HG03354 (cell line): ENCODE data around the gene COBL.

Experiments used
- ATAC-seq: cut with Tn5 transposase; IDR thresholded peaks from one replicate; pipeline ENCODE4 v1.9.1; 2021; ENCODE audit warnings: mild to moderate bottlenecking; ENCODE audit not compliant: unreplicated experiment, poor library complexity, severe bottlenecking

COBL gene

DNA sequence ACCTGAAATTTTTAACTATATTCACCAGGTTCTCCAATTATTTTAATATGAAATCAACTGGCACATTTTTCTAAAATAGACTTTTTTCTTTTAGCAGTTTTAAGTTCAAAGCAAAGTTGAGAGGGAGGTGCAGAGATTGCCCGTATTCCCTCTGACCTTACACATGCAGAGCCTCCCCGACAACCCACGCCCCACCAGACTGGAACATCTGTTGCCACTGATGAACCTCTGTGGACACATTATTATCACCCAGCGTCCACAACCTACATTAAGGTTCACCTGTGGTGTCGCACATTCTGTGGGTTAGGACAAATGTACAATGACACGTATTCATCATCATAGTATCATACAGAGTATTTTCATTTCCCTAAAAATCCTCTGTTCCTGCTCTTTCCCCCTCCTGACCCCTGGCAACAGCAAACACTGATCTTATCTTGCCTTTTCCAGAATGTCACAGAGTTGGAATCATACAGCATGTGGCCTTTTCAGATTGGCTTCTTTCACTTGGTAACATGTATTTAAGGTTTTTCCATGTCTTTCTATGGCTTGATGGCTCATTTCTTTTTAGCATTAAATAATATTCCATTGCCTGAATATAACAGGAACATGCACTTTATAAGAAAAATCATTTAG lies 37.1 kb downstream of the COBL start:
- no peak for ATAC-seq

DNA sequence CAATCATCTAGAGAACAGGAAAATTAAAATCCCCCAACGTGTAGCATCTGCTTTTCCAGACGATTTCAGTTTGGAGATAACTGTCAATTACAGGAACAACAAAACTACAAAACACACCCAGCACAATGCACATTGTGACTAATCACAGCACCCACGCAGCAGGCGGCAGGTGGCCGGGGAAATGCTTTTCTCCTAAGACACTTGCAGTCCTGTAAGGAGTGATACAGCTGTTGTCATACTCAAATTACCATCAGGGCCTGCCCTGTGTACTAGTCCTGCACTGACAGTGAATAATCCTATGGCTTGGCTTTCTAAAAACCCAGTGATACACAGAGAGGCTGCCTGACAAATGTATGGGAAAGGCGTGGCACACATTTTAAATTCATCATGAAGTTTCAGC lies 37.8 kb downstream of the COBL start:
- no peak for ATAC-seq

DNA sequence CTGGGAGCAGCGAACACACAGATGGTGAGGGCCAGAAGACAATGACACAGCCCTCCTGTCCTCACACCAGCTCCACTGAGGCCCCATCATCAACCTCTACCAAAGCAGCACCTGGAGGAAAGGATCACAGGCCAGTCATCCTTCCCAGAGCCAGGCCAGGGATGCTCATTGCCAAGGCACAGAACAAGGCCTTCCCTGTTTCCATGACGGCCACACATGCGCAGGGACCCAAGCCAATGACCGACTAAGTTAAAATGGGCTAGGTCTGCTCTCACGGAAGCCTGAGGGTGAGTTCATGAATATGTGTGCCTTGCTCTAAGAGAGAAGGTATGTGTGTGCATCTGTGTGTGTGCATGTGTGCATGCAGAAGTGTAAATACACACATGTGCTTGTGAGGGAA lies 39.6 kb downstream of the COBL start:
- ATAC-seq = no peak

DNA sequence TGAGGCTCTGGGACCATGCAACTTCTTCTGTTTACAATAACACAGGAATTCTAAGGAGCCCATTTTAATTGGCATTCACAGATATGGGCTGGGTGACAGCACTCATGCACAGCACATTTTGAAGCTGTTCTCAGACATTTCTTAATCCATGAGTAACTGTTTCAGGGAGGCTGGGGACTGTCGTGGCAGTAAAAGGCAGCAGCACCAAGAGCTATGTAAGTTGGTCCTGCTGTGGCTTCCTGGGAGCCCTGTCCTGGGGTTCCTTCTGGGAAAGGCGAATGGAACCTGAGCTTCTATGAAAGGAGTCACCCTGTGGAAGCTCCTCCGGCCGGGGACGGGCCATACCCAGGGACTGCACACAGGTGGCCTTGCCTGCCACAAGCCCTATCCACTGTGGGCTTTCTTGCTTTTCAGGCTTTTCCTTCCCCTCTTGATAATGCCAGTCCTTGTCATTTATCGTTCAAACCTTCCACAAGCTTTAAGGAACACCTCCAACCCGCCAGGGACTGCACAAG lies 40.5 kb downstream of the COBL start:
- ATAC-seq = no peak

DNA sequence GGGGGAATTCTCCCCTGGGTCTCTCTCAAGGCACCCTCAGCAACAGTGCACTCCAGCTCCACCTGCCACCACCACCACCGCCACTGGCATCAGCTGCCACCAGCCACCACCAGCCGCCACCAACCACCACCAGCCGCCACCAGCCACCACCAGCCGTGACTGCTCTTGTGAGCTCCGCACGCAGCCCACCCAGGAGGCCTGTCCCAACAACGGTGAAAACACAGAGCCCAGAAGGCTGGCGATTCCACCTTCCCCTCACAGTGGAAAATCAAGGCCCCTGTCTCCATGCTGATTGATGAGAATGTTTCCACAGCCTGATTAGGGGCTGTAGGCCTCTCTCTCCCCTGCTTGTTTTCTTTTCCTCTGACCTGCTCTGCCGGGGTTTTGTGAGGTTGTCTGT lies 41.1 kb downstream of the COBL start:
- no peak for ATAC-seq

DNA sequence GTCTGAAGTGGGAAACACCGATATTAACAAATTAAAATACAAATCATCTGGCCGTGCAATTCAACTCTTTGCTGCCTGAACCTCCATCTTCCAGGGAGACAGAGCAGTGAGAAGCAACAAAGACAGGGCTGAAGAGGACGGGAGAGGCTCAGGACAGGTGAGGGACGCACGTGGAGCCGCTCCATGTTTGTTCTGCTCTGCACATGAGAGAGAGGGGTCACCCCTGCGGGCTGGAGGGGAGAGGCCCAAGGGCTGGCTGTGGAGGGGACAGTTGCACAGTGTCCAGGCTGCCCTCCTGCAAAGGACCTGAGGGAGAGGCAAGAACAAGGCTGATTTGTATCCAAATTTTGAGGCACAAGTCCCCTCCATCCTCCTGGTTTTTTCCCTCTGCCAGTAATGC lies 41.7 kb downstream of the COBL start:
- ATAC-seq = no peak

DNA sequence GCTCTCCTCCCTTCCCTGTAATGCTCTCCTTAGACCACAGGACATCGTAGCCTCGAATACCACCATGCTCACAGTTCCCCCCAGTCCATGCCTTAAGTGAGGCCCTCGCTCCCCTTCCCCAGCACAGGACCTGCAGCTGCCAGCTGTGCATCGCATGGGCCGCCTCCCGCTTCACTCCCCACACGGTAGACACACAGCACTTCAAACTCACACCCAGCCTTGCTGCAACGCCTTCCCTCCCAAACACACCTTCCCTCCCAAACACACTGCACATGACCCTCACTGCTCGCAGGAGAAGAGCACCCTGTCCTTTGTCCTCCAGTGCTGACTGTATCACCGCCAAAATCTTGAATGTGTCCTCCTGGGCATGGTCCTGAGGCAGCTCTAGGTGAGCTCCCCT lies 42.6 kb downstream of the COBL start:
- ATAC-seq = no peak

DNA sequence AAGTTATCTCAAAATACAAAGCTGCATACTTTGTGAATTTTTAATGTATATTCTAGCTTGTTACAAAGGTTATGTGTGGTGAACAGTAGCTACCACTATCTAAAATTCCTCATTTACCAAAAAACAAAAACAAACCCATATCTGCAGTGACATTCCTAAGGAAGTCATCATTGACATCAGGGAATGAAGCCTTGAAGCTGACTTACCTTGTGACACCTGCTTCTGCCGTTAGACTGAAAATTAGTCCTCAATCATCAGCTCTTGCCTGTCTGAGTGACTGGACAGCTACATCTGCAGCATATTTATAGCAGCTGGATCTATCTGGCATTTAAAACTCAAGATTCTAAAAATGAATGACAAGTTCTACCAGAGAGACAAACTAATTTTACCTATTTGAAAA lies 43.2 kb downstream of the COBL start:
- ATAC-seq = no peak

DNA sequence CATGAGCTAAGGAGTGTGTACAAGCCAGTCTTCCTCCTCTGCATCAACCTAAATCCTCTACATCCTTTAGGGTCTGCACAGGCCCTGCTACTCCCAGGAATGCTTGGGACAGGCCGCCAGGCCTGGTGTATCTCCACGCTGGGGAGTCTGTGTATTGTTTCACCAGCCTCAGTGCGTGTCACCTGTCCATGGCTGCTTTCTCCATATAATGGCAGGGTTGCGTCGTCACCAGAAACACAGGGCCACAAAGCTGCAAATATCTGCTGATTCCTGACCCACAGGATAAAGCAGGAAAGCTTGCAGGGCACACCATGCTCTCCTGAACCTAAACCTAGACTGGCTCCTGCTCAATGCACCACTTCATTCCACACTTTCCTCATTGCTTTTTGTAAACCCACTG lies 45.6 kb downstream of the COBL start:
- ATAC-seq = no peak

DNA sequence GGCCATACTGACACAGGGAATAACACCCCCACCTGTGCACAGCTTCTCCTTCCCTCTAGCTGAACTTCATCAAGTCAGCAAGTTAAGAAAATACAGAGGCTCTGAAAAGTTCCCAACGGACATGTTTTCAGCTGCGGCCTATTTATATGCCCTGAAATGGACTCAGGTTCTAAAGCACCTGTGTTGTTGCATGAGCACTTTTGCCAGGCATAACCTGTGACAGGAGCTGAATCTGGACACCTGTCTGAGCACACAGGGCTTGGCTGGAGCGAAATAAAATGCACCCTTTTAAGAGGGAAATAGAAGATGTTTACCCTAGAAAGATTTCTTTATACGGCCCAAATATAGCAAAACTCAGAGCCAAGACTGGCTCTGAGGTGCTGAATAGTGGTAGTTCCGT lies 46.7 kb downstream of the COBL start:
- no peak for ATAC-seq

DNA sequence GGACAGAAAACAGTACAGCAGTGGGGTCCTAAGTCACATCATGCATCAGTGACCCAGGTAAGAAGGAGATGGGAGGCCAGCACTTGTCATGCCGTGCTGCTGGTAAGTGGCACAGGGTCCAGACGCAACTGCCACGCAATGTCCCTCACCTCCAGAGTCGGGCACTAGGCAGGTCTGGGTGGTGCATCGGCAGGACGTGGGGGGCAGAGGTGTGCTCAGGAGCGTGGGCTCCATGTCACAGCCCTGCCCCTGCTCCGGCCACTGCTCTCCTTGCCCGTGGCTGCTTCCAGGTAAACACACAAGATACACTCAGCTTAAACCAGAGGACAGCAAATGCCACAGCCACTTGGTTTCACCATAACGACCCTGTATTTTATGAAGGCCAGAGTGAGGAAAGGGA lies 47.3 kb downstream of the COBL start:
- no peak for ATAC-seq

DNA sequence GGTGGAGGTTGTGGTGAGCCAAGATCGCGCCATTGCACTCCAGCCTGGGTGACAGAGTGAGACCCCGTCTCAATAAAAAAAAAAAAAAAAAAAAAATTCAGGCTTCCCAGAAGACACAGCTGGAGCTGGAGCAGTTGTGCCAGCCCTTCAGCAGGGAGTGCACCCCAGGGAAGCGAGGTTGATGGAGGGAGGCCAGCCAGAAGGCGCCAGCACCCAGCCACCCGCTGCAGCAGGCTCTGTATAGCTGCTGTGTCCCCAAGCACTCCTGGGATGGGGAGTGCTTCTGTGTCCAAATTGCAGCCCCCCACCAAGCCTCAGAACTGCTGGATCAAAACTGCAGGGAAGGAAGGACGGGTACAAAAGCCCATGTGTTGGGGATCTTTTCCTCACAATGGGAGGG lies 47.8 kb downstream of the COBL start:
- no peak for ATAC-seq

DNA sequence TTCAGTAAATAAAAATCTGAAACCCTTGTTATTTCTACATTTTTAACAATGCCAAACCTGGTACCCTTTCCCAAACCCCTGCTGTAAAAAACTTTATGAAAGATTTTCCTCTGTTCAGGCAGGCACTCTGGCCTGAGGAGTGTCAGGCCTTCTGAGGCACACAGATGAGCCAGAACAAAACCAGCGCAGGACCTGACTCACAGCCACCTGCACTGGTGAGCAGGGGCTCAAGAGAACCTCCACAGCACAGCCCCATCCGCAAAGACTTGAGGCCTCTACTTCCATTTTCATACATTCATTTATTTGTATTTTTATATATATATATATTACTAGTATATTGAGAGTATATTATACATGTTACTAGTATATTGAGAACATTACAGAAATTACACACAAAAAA lies 49.4 kb downstream of the COBL start:
- ATAC-seq = no peak

DNA sequence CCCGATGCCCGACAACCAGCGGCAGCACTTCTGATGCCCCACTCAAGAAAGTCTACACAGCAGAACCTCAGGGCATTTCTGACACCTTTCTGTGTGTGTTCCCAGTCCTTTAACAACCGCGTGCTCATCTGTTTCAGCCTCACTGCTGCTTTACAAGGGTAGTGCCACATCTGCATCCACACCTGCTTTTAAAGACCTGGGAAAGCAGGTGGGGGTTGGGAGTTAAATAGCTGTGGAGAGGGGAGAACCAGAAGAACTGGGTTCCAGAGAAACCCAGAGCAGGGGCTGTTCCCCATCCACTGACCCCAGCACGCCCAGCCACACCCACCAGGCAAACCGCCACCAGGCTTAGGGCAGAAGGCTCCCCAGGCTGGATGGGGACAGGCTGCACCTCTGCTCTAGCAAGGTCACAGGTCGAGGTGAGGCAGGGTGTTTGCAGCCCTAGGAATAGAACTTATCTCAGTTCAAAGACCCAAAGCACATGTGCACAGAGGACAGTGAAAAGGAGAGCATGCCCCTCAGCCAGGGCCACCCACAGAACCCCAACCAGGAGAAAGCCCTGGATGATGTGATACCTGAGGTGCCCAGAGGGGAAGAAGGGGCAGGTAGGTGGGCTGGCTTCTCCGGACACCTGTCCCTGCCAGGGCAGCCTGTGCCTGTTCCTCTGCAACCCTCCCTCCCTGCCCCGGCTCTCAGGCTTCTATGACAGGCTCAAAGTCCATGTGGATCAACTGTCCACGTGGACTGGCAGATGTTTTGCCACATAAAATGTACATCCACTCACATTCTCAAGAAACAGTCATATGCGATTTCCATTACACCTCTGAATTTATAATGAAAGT lies 51.3 kb downstream of the COBL start:
- no peak for ATAC-seq

DNA sequence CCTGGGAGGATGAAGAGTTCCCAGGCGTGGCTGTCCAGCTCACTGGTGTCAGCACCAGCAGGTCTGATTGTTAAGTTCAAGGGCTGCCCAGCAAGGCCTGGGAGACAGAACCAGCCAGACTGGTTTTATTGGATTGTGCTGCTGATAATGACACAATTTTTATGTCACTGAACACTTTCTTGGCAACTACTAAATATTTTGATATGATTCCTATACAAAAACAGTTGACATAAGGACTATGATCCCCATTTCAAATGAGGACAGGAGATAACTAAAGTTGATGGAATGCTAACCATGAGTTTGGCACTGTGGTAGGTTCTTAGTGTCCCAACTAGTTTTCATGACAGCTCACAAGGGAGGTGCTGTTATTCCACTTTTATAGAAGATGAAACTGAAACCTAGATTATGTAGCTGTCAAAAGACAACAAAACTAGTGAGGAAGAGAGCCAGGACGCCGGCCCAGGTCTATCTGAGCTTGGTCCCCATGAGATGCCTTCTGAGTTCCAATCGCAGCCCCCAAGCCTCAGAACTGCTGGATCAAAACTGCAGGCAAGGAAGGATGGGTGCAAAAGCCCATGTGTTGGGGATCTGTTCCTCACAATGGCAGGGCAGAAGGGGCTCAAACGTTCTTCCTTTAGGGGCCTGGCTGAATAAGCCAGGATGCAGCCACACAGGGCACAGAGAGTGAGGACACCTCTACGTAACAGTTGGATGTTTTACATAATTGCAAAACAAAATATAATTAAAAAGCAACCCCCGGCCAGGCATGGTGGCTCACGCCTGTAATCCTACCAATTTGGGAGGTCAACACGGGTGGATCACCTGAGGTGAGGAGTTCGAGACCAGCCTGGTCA lies 52.8 kb downstream of the COBL start:
- ATAC-seq = no peak

DNA sequence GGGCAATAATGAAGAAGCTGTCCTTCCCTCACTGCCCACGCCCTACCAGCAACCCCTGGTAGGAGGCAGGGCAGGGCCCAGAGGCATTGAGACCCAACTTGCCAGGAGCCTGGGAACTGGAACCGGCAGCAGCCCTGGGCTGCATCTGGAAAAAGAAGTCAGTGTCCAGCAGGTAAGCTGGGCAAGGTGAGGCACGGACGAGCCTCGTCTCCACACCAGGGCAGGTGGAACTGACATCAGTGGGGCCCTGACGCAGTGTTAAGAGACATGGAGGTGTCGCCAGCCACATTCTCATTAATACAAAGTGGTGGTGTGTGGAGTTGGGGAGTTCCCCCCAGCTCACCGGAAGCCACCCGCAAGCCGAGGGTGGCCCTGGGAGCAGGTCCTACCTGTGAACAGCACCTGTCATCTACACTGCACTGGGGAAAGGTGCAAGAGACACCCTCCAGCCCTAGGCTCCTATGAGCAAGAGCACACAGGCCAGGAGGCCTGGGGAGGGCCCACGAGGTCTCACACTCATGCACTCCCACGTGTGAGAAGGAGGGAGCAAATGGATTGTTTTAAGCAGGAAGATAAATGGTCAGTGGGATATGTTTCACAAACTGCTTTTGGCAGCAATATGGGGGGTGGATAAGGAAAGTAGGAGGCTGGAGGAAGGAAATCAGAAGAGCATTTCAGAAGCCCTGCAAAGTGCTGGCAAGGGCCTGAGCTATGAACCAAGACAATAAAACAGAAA lies 53.6 kb downstream of the COBL start:
- ATAC-seq = no peak

DNA sequence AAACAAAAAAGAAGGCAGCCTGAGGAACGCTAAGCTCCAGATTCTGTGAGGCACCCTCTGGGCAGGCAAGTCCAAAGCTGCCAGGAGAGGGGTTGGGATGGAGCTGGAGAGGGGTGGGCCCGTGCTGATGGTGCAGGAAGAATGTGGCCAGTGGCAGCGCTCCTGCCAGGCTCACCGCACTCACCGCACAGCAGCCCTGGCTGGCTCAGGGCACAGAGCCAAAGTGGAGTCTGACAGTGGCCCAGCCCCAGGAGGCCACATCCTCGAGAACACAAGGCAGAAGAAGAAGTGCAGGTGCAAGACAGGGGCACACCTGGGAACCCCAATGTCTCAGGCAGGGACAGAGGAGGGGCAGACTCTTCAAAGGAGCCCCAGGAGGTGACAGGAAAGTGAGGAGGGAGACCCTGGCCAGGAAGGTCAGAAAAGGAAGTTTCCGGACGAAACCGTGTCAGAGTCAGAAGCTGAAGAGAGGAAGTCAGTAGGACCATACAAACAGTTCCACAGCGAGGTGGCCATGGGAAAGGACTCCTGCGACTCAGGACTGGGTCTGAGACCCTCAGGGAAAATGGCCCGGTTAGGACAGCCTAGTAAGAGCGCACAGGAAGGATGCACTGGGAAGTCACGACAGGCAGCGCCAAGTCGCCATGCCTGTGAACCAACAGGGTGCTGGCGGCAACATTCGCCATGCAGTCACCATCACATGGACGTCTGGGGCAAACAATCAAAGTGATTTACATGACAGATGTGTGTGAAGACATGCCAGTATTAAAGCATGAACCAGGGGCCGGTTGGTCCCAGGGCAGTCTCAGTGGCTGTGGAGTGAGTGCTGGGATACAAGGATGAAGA lies 54.4 kb downstream of the COBL start:
- ATAC-seq = no peak

DNA sequence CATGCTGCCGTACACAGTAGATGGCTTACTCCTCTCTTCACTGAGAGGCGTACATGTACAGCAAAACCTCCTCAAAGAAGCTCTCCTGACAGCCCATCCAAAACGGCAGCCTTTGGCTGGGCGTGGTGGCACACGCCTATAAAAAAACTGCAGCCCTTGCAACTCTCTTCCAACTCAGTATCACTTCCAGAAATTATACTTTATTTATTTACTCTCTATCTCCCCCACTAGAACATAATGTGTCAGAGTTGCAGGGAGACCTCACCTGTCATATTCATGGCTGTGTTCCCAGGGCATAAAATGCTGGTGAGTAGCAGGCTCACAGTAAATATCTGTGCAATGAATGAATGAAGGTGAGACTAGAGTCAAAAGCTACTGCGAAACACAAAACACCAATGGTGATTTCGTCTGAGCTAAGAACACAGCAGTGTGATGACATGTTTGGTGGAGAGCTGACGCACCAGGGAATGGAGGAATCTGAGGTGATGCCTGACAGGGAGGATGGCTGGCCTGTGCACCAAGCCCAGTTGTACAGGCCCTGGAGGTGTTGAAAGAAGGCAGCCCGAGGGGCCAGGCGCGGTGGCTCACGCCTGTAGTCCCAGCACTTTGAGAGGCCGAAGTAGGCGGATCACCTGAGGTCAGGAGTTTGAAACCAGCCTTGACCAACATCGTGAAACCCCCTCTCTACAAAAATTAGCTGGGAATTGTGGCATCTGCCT lies 55.3 kb downstream of the COBL start:
- ATAC-seq = no peak
